Osteoblast (primary cell): Measurements from ENCODE around the gene HNRNPA1. TPM values are rescaled to one million over a fixed set of nuclear protein-coding genes. Genes with fewer than 3 reads are reported as not detected.
"Not testable (repeated sequence)": the region's sequence is repeated elsewhere in the genome, so short reads cannot be mapped to it uniquely, and the experiment has no call there.

Source experiments
- DNase-seq: peaks from one replicate; pipeline ENCODE4 v3.0.0; 2011; ENCODE audit warnings: low spot score, mixed read lengths; ENCODE audit not compliant: insufficient read length; ENCODE audit errors: missing footprints
- H2AFZ ChIP-seq: 2 replicates; pipeline ENCODE4 v1.6.0; 2011; ENCODE audit warnings: mild to moderate bottlenecking, low read length
- H3K27ac ChIP-seq: 2 replicates; pipeline ENCODE4 v1.5.1; 2011; ENCODE audit warnings: mild to moderate bottlenecking, low read depth, low read length, moderate library complexity
- H3K27me3 ChIP-seq: 2 replicates; pipeline ENCODE4 v1.6.0; 2012; ENCODE audit warnings: mild to moderate bottlenecking, control low read depth, inconsistent platforms, low read length, moderate library complexity; ENCODE audit not compliant: insufficient read depth
- H3K36me3 ChIP-seq: 2 replicates; pipeline ENCODE4 v1.5.1; 2011; ENCODE audit warnings: mild to moderate bottlenecking, low read length, control low read depth, moderate library complexity; ENCODE audit not compliant: insufficient read depth
- H3K4me1 ChIP-seq: 2 replicates; pipeline ENCODE4 v1.5.1; 2011; ENCODE audit warnings: mild to moderate bottlenecking, low read length, control low read depth, moderate library complexity; ENCODE audit not compliant: insufficient read depth
- H3K4me2 ChIP-seq: 2 replicates; pipeline ENCODE4 v1.6.0; 2011; ENCODE audit warnings: mild to moderate bottlenecking, low read length; ENCODE audit not compliant: insufficient read depth
- H3K4me3 ChIP-seq: fragments of 200-600 bp; sonication (generic); 3 replicates; pipeline ENCODE4 v1.5.1; 2012; ENCODE audit warnings: mild to moderate bottlenecking, low read length, inconsistent platforms; ENCODE audit not compliant: insufficient read depth
- H3K79me2 ChIP-seq: 2 replicates; pipeline ENCODE4 v1.6.0; 2012; ENCODE audit warnings: mild to moderate bottlenecking, low read length, control low read depth, inconsistent platforms; ENCODE audit not compliant: insufficient read depth
- H3K9me3 ChIP-seq: 2 replicates; pipeline ENCODE4 v1.5.1; 2011; ENCODE audit warnings: low read depth, low read length, control low read depth
- H4K20me1 ChIP-seq: 2 replicates; pipeline ENCODE4 v1.6.0; 2012; ENCODE audit warnings: mild to moderate bottlenecking, low read length, control low read depth; ENCODE audit not compliant: insufficient read depth
- total RNA-seq: library from RNA; depleted of rRNA; stranded (reverse); fragments of >200 nt; gene quantifications from 2 replicates; pipeline ENCODE4 v1.2.3, GENCODE V29; 2012
- TF ChIP-seq, protein P1 (sequence below): IDR thresholded peaks from 2 replicates; pipeline ENCODE4 v1.5.1; 2011; ENCODE audit warnings: mild to moderate bottlenecking, low read depth, low read length, moderate library complexity; ENCODE audit errors: extremely low read depth

HNRNPA1 gene
- total RNA-seq: 217 and 232 TPM in 2 replicates

DNA sequence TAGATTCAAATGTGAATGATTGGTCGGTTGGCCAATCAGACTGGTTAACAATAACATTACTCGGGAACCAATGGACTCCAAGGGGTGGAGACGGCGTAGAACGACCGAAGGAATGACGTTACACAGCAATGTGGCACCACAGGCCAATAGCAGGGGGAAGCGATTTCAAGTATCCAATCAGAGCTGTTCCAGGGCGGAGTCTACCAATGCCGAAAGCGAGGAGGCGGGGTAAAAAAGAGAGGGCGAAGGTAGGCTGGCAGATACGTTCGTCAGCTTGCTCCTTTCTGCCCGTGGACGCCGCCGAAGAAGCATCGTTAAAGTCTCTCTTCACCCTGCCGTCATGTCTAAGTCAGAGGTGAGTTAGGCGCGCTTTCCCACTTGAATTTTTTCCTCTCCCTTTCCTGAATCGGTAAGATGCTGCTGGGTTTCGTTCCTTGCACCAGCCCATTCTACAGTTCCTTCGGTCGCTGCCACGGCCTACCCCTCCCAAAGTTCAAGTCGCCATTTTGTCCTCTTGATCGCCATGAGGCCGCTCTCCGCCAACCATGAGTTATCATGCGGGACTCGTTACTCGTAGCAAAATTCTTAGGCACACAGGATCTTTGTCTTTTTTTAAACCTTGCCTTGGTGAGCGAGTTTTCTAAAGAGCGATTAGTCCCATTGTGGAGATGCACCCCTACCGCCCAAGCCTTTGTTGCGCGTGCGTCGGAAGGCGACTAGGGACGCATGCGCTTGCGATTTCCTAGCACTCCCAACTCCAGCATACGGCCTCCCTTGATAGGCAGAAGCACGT lies at the start of gene HNRNPA1:
HNRNPA1 (plus strand) TSS at position 259 of the 793 bp plus-strand sequence; CDS start at position 341, 82 bp downstream.
- Histone ChIP-seq H3K27me3 (no peaks in the 10 kb centered on the region), H3K36me3 (peaks cover 38% of the 10 kb centered on the region), H3K4me1 (peaks cover 42% of the 10 kb centered on the region), H2AFZ (peak within 1 kb of the TSS; percentile 96), H3K9me3 (no peaks in the 10 kb centered on the region), H3K4me3 (peak within 1 kb of the TSS; percentile 97), H3K79me2 (peaks cover 74% of the 10 kb centered on the region), H4K20me1 (peaks cover 42% of the 10 kb centered on the region), H3K4me2 (peak within 1 kb of the TSS; percentile 99), H3K27ac (peak within 1 kb of the TSS; percentile 99)
- peak; percentile 95 for DNase-seq
- TF ChIP-seq, protein P1, sequence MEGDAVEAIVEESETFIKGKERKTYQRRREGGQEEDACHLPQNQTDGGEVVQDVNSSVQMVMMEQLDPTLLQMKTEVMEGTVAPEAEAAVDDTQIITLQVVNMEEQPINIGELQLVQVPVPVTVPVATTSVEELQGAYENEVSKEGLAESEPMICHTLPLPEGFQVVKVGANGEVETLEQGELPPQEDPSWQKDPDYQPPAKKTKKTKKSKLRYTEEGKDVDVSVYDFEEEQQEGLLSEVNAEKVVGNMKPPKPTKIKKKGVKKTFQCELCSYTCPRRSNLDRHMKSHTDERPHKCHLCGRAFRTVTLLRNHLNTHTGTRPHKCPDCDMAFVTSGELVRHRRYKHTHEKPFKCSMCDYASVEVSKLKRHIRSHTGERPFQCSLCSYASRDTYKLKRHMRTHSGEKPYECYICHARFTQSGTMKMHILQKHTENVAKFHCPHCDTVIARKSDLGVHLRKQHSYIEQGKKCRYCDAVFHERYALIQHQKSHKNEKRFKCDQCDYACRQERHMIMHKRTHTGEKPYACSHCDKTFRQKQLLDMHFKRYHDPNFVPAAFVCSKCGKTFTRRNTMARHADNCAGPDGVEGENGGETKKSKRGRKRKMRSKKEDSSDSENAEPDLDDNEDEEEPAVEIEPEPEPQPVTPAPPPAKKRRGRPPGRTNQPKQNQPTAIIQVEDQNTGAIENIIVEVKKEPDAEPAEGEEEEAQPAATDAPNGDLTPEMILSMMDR: no peak

DNA sequence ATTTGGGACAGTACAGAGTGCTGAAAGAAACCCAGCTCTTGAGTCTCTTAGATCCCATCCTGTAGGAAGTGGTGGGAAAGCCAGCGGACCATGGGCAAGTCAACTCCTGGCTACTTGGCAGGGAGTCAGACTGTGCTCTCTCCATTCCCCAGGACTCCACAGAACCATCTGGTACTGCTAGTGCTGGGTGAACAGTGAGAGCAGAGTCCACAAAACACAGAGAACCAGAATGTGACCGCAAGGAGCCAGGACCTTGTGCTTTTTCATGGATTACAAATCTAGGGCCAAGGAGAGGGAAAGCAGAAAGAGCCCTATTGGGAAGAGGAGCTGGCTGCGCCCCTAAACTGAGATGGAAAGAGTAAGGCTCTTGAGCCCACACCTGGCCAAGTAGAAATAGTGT lies 49.3 kb upstream of the HNRNPA1 start:
- not testable (repeated sequence) for H3K4me2 ChIP-seq, H3K79me2 ChIP-seq, H3K36me3 ChIP-seq, H3K9me3 ChIP-seq, DNase-seq, H3K4me3 ChIP-seq, H2AFZ ChIP-seq, H3K27ac ChIP-seq, H3K27me3 ChIP-seq, H4K20me1 ChIP-seq
- peaks cover 50% of the 10 kb centered on the region for H3K4me1 ChIP-seq

DNA sequence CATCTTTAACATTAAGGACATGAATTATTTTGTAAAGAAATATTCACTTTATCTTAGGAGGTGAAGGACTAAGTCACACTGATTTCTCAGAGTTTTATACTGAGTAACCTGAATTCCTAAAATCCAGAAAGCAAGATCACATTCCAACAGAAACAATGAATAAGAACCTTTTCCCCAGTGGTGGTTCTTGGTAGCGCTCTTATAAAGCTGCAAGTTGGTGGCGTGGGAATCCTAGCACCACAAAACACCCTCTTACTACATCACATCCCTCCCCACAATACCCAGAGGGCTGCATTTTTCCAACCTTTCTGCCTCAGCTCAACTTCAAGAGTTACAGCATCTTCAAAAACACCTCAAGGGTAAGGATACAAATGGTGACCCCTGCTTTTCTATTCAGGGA lies 47.7 kb upstream of the HNRNPA1 start:
- Histone ChIP-seq H3K4me1 (peaks cover 50% of the 10 kb centered on the region), H4K20me1 (no peaks in the 10 kb centered on the region), H3K27me3 (no peaks in the 10 kb centered on the region), H3K79me2 (peaks cover 2% of the 10 kb centered on the region), H2AFZ (no peak overlapping the region), H3K9me3 (no peaks in the 10 kb centered on the region), H3K27ac (peak overlapping the region; percentile 80), H3K4me2 (peak overlapping the region; percentile 12), H3K4me3 (no peak overlapping the region), H3K36me3 (no peaks in the 10 kb centered on the region)
- DNase-seq: peak; percentile 90
- TF ChIP-seq, protein P1: peak; percentile 59

DNA sequence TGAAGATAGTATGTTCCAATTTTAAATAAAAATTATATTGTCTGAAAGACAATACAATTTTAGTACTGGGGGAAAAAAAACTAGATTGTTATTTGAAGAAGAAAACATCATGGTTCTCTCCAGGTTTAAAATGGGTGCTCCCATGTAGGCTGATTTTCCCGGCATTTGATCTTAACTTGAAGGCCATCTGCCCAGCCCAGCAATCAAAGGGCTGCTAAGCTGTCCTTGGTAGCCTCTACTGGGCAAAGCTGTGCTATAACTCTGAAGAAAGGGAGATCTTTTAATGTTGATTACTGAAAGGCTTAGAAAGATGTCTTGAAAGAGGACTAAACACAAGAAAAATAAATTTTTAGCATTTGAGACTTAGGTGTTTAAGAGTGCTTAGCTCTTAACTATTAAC lies 42.0 kb upstream of the HNRNPA1 start:
- Histone ChIP-seq H2AFZ (no peak overlapping the region), H3K27ac (no peak overlapping the region), H3K4me1 (peaks cover under 1% of the 10 kb centered on the region), H3K4me3 (no peak overlapping the region), H3K27me3 (no peaks in the 10 kb centered on the region), H3K9me3 (no peaks in the 10 kb centered on the region), H3K36me3 (peaks cover 40% of the 10 kb centered on the region), H4K20me1 (no peaks in the 10 kb centered on the region), H3K79me2 (peaks cover 3% of the 10 kb centered on the region), H3K4me2 (no peak overlapping the region)
- TF ChIP-seq, protein P1: no peak
- DNase-seq: no peak
